Neural cell (in vitro differentiated cells): Measurements from ENCODE around the gene CRKL. TPM values are rescaled to one million over a fixed set of nuclear protein-coding genes. Genes with fewer than 3 reads are reported as not detected.

Source experiments
- H2AFZ ChIP-seq: fragments of 200-600, 300-800 bp; sonication (generic), shearing (Covaris generic); 2 replicates; pipeline ENCODE4 v1.6.0; 2014; ENCODE audit warnings: low read depth, mild to moderate bottlenecking, antibody characterized with exemption, low read length, moderate library complexity
- H3F3A ChIP-seq: fragments of 200-600 bp; shearing (Covaris generic); 2 replicates; pipeline ENCODE4 v1.6.1; 2016; ENCODE audit warnings: mild to moderate bottlenecking, moderate library complexity, mixed read lengths, antibody characterized with exemption, low read length; ENCODE audit not compliant: insufficient read depth, poor library complexity, severe bottlenecking
- H3K27ac ChIP-seq: fragments of 200-600, 300-800 bp; sonication (generic), shearing (Covaris generic); 2 replicates; pipeline ENCODE4 v1.5.1; 2014; ENCODE audit warnings: mild to moderate bottlenecking, low read length, moderate library complexity
- H3K27me3 ChIP-seq: fragments of 300-800, 200-600 bp; sonication (generic), shearing (Covaris generic); 2 replicates; pipeline ENCODE4 v1.6.0; 2014; ENCODE audit warnings: mild to moderate bottlenecking, low read depth, low read length, moderate library complexity; ENCODE audit not compliant: insufficient read depth
- H3K36me3 ChIP-seq: fragments of 300-800, 200-600 bp; sonication (generic), shearing (Covaris generic); 2 replicates; pipeline ENCODE4 v1.5.1; 2014; ENCODE audit warnings: mild to moderate bottlenecking, antibody characterized with exemption, low read length, moderate library complexity; ENCODE audit not compliant: insufficient read depth
- H3K4me2 ChIP-seq: fragments of 300-800, 200-600 bp; sonication (generic), shearing (Covaris generic); 2 replicates; pipeline ENCODE4 v1.6.0; 2014; ENCODE audit warnings: mild to moderate bottlenecking, low read length
- H3K4me3 ChIP-seq: fragments of 300-800, 200-600 bp; sonication (generic), shearing (Covaris generic); 2 replicates; pipeline ENCODE4 v1.5.1; 2014; ENCODE audit warnings: mild to moderate bottlenecking, low read length, moderate library complexity
- H3K79me2 ChIP-seq: fragments of 200-600 bp; shearing (Covaris generic); replicated peaks from 2 replicates; pipeline ENCODE4 v1.6.0; 2014; ENCODE audit warnings: mild to moderate bottlenecking, low read length, moderate library complexity; ENCODE audit not compliant: insufficient read depth
- H3K9ac ChIP-seq: fragments of 300-800, 200-600 bp; sonication (generic), shearing (Covaris generic); 2 replicates; pipeline ENCODE4 v1.6.1; 2016; ENCODE audit warnings: mild to moderate bottlenecking, low read length, mixed read lengths
- H3K9me2 ChIP-seq: fragments of 200-600 bp; shearing (Covaris generic); 2 replicates; pipeline ENCODE4 v1.6.1; 2016; ENCODE audit warnings: mild to moderate bottlenecking, low read length, mixed read lengths; ENCODE audit not compliant: insufficient read depth
- H3K9me3 ChIP-seq: fragments of 200-600, 300-800 bp; sonication (generic), shearing (Covaris generic); 2 replicates; pipeline ENCODE4 v1.6.1; 2016; ENCODE audit warnings: mild to moderate bottlenecking, mixed run types, low read length, moderate library complexity, mixed read lengths
- H4K20me1 ChIP-seq: fragments of 200-600 bp; shearing (Covaris generic); 2 replicates; pipeline ENCODE4 v1.6.1; 2016; ENCODE audit warnings: mild to moderate bottlenecking, mixed run types; ENCODE audit not compliant: insufficient read depth
- EP300 ChIP-seq: fragments of 450-650 bp; conservative IDR thresholded peaks from 2 replicates; pipeline ENCODE4 v1.6.1; 2014; ENCODE audit warnings: antibody characterized with exemption, mild to moderate bottlenecking, moderate library complexity; ENCODE audit not compliant: poor library complexity, severe bottlenecking
- EZH2 ChIP-seq: fragments of 200-600, 300-800 bp; shearing (Covaris generic), sonication (generic); IDR thresholded peaks from 2 replicates; pipeline ENCODE4 v1.6.1; 2014; ENCODE audit warnings: antibody characterized with exemption, low read length, borderline replicate concordance, mild to moderate bottlenecking; ENCODE audit not compliant: insufficient read depth, poor library complexity, severe bottlenecking
- MXI1 ChIP-seq: fragments of 450-650 bp; conservative IDR thresholded peaks from 2 replicates; pipeline ENCODE4 v1.6.1; 2014; ENCODE audit warnings: antibody characterized with exemption, mild to moderate bottlenecking; ENCODE audit not compliant: poor library complexity, severe bottlenecking
- POLR2AphosphoS5 ChIP-seq: IDR thresholded peaks from 2 replicates; pipeline ENCODE4 v1.6.1; 2012
- RAD21 ChIP-seq: fragments of 450-650 bp; conservative IDR thresholded peaks from 2 replicates; pipeline ENCODE4 v1.6.1; 2014; ENCODE audit warnings: antibody characterized with exemption, mild to moderate bottlenecking, moderate library complexity
- SMC3 ChIP-seq: fragments of 450-650 bp; conservative IDR thresholded peaks from 2 replicates; pipeline ENCODE4 v1.6.1; 2014; ENCODE audit warnings: antibody characterized with exemption, mild to moderate bottlenecking, moderate library complexity; ENCODE audit not compliant: poor library complexity
- TAF1 ChIP-seq: IDR thresholded peaks from 2 replicates; pipeline ENCODE4 v1.6.1; 2012; ENCODE audit warnings: low read depth
- polyA plus RNA-seq: library from polyadenylated mRNA; depleted of rRNA; stranded (reverse); fragments of >200 nt; gene quantifications from 2 replicates; pipeline ENCODE4 v1.2.3, GENCODE V29; 2014
- TF ChIP-seq, protein P1 (sequence below): IDR thresholded peaks from 2 replicates; pipeline ENCODE4 v1.6.1; 2012; ENCODE audit warnings: borderline replicate concordance
- TF ChIP-seq, protein P2 (sequence below): fragments of 450-650 bp; IDR thresholded peaks from 2 replicates; pipeline ENCODE4 v1.5.1; 2014; ENCODE audit warnings: antibody characterized with exemption, mild to moderate bottlenecking, moderate library complexity; ENCODE audit not compliant: poor library complexity, severe bottlenecking

Gene CRKL
- polyA plus RNA-seq, 1 donor from 2014 or later, result 46.8 TPM

DNA sequence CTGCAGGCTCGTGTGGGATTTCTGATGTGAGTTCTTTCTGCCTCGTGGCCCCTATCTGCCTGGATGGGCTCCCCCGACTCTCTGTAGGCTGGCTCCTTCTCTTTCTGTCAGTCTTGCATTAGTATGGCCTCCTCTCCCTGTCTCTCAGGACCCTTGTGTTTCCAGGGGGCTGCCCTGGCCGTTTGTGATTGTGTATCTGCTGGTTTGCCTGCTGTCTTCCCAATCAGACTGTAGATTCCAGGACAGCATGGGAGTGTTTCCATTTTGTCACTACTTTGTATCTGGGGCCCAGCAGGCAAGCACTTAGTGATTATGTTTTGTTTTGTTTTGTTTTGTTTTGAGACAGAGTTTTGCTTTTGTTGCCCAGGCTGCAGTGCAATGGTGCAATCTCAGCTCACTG, 32.8 kb upstream of the CRKL start:
- Histone ChIP-seq H3K9me3 (no peaks in the 10 kb centered on the region), H3K36me3 (peaks cover 5% of the 10 kb centered on the region), H3K9ac (no peak overlapping the region), H4K20me1 (no peaks in the 10 kb centered on the region), H3F3A (no peaks in the 10 kb centered on the region), H3K9me2 (no peaks in the 10 kb centered on the region), H3K4me3 (no peak overlapping the region), H3K27ac (no peak overlapping the region), H3K79me2 (no peaks in the 10 kb centered on the region), H2AFZ (no peak overlapping the region), H3K4me2 (no peak overlapping the region), H3K27me3 (no peaks in the 10 kb centered on the region)
- TF ChIP-seq SMC3, result no peak
- TF ChIP-seq, protein P1, sequence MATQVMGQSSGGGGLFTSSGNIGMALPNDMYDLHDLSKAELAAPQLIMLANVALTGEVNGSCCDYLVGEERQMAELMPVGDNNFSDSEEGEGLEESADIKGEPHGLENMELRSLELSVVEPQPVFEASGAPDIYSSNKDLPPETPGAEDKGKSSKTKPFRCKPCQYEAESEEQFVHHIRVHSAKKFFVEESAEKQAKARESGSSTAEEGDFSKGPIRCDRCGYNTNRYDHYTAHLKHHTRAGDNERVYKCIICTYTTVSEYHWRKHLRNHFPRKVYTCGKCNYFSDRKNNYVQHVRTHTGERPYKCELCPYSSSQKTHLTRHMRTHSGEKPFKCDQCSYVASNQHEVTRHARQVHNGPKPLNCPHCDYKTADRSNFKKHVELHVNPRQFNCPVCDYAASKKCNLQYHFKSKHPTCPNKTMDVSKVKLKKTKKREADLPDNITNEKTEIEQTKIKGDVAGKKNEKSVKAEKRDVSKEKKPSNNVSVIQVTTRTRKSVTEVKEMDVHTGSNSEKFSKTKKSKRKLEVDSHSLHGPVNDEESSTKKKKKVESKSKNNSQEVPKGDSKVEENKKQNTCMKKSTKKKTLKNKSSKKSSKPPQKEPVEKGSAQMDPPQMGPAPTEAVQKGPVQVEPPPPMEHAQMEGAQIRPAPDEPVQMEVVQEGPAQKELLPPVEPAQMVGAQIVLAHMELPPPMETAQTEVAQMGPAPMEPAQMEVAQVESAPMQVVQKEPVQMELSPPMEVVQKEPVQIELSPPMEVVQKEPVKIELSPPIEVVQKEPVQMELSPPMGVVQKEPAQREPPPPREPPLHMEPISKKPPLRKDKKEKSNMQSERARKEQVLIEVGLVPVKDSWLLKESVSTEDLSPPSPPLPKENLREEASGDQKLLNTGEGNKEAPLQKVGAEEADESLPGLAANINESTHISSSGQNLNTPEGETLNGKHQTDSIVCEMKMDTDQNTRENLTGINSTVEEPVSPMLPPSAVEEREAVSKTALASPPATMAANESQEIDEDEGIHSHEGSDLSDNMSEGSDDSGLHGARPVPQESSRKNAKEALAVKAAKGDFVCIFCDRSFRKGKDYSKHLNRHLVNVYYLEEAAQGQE, result no peak
- TF ChIP-seq EP300, result no peak
- no peak for TF ChIP-seq RAD21

DNA sequence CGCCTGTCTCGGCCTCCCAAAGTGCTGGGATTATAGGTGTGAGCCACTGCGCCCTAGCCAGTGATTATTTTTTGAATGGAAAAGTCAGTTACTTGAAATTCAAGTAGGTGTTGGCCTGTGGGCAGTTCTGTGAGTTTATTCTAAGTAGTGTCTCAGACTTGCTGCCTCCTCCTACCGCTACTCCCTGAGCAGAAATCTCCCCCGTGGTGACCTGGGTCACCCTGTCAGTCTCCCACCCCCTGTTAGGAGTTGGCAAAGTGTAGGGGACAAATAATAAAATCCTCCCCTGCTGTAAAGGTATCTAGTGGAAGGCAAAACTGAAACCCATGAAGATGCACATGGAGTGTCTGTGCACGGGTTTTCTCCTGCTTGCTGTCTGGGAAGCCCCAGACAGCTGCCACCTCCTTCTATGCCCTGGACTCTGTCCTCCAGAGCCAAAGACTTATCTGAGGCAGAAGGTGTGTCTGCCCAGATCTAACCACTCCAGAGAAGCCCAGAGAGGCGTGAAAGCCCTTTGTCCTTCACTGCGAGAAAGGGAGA, 32.1 kb upstream of the CRKL start:
- peaks cover 5% of the 10 kb centered on the region for H3K36me3 ChIP-seq

More for the DNA sequence above, 32.1 kb upstream of the CRKL start:
- Histone ChIP-seq H3K27ac (no peak overlapping the region), H3F3A (no peaks in the 10 kb centered on the region), H2AFZ (no peak overlapping the region), H3K27me3 (no peaks in the 10 kb centered on the region), H3K4me3 (no peak overlapping the region), H3K4me2 (no peak overlapping the region), H3K9me3 (no peaks in the 10 kb centered on the region), H3K79me2 (no peaks in the 10 kb centered on the region), H3K9me2 (no peaks in the 10 kb centered on the region), H3K9ac (no peak overlapping the region), H4K20me1 (no peaks in the 10 kb centered on the region)
- no peak for TF ChIP-seq EP300
- no peak for TF ChIP-seq EZH2
- no peak for TF ChIP-seq TAF1
- no peak for TF ChIP-seq MXI1
- TF ChIP-seq, protein P1, result no peak
- TF ChIP-seq SMC3, result no peak
- no peak for TF ChIP-seq RAD21
- TF ChIP-seq, protein P2, sequence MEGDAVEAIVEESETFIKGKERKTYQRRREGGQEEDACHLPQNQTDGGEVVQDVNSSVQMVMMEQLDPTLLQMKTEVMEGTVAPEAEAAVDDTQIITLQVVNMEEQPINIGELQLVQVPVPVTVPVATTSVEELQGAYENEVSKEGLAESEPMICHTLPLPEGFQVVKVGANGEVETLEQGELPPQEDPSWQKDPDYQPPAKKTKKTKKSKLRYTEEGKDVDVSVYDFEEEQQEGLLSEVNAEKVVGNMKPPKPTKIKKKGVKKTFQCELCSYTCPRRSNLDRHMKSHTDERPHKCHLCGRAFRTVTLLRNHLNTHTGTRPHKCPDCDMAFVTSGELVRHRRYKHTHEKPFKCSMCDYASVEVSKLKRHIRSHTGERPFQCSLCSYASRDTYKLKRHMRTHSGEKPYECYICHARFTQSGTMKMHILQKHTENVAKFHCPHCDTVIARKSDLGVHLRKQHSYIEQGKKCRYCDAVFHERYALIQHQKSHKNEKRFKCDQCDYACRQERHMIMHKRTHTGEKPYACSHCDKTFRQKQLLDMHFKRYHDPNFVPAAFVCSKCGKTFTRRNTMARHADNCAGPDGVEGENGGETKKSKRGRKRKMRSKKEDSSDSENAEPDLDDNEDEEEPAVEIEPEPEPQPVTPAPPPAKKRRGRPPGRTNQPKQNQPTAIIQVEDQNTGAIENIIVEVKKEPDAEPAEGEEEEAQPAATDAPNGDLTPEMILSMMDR, result no peak
- no peak for TF ChIP-seq POLR2AphosphoS5
